ENCODE measurements around the gene ROBO2. TPM values are rescaled to one million over a fixed set of nuclear protein-coding genes. Genes with fewer than 3 reads are reported as not detected.

ROBO2 gene
- total RNA-seq, 2 donors from 2014 or later, result 0.74 to 0.88 TPM

- no peak overlapping the region for H3K4me3 ChIP-seq
- H3K36me3 ChIP-seq, result no peaks in the 10 kb centered on the region
- no peak overlapping the region for H3K27ac ChIP-seq
- intact Hi-C loops (cut with DNase I), result no loop called here
- H3K4me1 ChIP-seq, result no peaks in the 10 kb centered on the region
- TF ChIP-seq, protein P1, sequence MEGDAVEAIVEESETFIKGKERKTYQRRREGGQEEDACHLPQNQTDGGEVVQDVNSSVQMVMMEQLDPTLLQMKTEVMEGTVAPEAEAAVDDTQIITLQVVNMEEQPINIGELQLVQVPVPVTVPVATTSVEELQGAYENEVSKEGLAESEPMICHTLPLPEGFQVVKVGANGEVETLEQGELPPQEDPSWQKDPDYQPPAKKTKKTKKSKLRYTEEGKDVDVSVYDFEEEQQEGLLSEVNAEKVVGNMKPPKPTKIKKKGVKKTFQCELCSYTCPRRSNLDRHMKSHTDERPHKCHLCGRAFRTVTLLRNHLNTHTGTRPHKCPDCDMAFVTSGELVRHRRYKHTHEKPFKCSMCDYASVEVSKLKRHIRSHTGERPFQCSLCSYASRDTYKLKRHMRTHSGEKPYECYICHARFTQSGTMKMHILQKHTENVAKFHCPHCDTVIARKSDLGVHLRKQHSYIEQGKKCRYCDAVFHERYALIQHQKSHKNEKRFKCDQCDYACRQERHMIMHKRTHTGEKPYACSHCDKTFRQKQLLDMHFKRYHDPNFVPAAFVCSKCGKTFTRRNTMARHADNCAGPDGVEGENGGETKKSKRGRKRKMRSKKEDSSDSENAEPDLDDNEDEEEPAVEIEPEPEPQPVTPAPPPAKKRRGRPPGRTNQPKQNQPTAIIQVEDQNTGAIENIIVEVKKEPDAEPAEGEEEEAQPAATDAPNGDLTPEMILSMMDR (IDR thresholded peaks at IDR 0.05), result no peak
- no peak overlapping the region for H3K9ac ChIP-seq (ENCODE audit: low read depth in 2 of 2, low read length in 2 of 2)
- no peak for DNase-seq
- H3K27me3 ChIP-seq, result no peaks in the 10 kb centered on the region
- no peaks in the 10 kb centered on the region for H3K9me3 ChIP-seq
These were observed 578.8 kb downstream of the ROBO2 start for GRCh38 chr3:77618686-77619085.

GRCh38 chr3:77620009-77620408, 580.1 kb downstream of the ROBO2 start:
- Histone ChIP-seq H3K36me3 (no peaks in the 10 kb centered on the region), H3K9me3 (no peaks in the 10 kb centered on the region), H3K4me3 (no peak overlapping the region), H3K9ac (ENCODE audit: low read depth in 2 of 2, low read length in 2 of 2) (no peak overlapping the region), H3K27ac (no peak overlapping the region), H3K4me1 (no peaks in the 10 kb centered on the region), H3K27me3 (no peaks in the 10 kb centered on the region)
- TF ChIP-seq, protein P1 (IDR thresholded peaks at IDR 0.05), result no peak
- DNase-seq, result no peak
- intact Hi-C loops (cut with DNase I), result no loop called here

- intact Hi-C loops (cut with DNase I), result no loop called here
- H3K9ac ChIP-seq (ENCODE audit: low read depth in 2 of 2, low read length in 2 of 2), result no peak overlapping the region
- no peak overlapping the region for H3K4me3 ChIP-seq
- H3K36me3 ChIP-seq, result no peaks in the 10 kb centered on the region
- TF ChIP-seq, protein P1 (IDR thresholded peaks at IDR 0.05), result no peak
- no peak for DNase-seq
- H3K9me3 ChIP-seq, result no peaks in the 10 kb centered on the region
- no peaks in the 10 kb centered on the region for H3K27me3 ChIP-seq
- no peak overlapping the region for H3K27ac ChIP-seq
- H3K4me1 ChIP-seq, result no peaks in the 10 kb centered on the region
These were observed 583.6 kb downstream of the ROBO2 start for GRCh38 chr3:77623500-77623899.

DNA sequence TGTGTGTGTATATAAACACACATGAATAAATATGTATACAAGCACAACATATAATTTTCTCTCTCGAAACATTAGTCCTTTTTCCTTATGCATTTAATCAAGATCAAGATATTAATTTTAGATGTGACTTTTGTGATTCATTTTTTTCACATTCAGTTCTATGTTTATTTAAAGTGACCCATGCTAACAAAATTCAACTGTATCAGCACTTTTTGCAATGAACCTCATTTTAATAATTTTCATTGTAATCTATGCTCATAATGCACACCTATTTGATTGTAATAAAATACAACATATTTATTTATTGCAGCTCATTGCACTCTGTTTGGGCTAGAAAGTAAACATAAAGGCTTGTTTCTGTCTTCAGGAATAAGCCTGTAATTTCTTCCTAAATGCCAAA, 586.3 kb downstream of the ROBO2 start:
- Histone ChIP-seq H3K36me3 (no peaks in the 10 kb centered on the region), H3K27ac (no peak overlapping the region), H3K4me3 (no peak overlapping the region), H3K4me1 (no peaks in the 10 kb centered on the region), H3K9me3 (no peaks in the 10 kb centered on the region), H3K9ac (ENCODE audit: low read depth in 2 of 2, low read length in 2 of 2) (no peak overlapping the region), H3K27me3 (no peaks in the 10 kb centered on the region)
- intact Hi-C loops (cut with DNase I), result no loop called here
- no peak for DNase-seq
- TF ChIP-seq, protein P1 (IDR thresholded peaks at IDR 0.05), result no peak

DNA sequence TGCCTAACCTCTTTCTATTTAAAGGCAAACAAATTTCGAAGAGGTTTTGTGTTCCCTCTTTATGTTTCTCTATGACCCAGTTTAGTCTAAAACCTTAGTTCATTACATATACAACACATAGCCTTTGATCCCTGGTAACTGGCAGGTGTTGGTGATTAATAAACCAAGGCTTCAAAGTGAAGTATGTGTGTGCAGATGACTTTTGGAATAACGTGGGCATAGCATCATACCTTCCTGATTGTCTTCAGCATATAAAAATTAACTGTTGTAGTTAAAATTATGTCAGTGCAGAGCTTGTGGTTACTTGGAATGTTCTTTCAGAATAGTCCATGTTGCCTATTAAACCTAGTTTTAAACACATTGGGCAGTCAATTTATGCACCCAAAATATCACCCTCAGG, 608.3 kb downstream of the ROBO2 start:
- no peak overlapping the region for H3K4me3 ChIP-seq
- H3K27ac ChIP-seq, result no peak overlapping the region
- TF ChIP-seq, protein P1 (IDR thresholded peaks at IDR 0.05), result no peak
- H3K27me3 ChIP-seq, result no peaks in the 10 kb centered on the region
- H3K9me3 ChIP-seq, result no peaks in the 10 kb centered on the region
- no peaks in the 10 kb centered on the region for H3K4me1 ChIP-seq
- intact Hi-C loops (cut with DNase I), result no loop called here
- no peak for DNase-seq
- no peaks in the 10 kb centered on the region for H3K36me3 ChIP-seq
- no peak overlapping the region for H3K9ac ChIP-seq (ENCODE audit: low read depth in 2 of 2, low read length in 2 of 2)

DNA sequence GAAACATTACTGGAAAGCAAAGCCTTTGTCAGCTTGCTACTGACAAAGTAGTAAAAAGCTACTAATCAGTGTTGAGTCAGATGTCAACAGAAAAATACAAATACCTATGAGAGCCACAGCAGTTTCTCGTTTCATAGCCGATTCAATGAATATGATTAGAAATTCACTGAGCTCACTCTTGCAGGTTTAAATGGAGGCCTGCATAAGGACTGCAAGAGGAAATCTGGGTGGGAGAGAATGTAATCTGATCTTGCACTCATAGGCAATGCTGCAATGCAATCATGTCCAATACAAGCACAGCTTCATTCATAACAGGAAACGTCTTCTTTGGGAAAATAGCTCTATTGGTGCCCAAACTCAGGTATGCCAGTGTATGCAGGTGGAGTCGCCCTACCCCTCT, 608.8 kb downstream of the ROBO2 start:
- Histone ChIP-seq H3K4me1 (no peaks in the 10 kb centered on the region), H3K4me3 (no peak overlapping the region), H3K9ac (ENCODE audit: low read depth in 2 of 2, low read length in 2 of 2) (no peak overlapping the region), H3K9me3 (no peaks in the 10 kb centered on the region), H3K27me3 (no peaks in the 10 kb centered on the region), H3K27ac (no peak overlapping the region), H3K36me3 (no peaks in the 10 kb centered on the region)
- TF ChIP-seq, protein P1 (IDR thresholded peaks at IDR 0.05), result no peak
- intact Hi-C loops (cut with DNase I), result no loop called here
- no peak for DNase-seq
